ENCODE data around the gene SLC17A2. TPM values are rescaled to one million over a fixed set of nuclear protein-coding genes. Genes with fewer than 3 reads are reported as not detected.

Gene SLC17A2
- total RNA-seq, 1 donor: not detected

DNA sequence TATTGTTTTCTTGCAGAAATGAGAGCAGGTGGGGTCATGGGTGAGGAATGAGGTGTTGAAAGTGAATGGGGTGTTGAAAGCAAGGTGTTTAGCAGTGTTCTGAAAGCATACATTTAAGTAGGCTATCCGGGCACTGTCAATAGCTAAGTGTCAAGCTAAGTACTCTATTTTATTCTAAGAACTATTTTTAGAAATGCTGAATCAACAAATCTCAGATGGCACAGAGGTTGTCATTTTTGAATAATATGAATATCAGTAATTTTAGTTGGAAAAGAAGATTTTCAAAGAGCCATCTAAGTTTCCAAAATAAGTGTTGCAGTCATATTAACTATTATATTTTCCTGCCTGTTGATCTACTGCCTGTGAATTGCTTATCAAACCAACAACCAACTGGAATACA is 34.7 kb downstream of the SLC17A2 start:
- H3K79me2 ChIP-seq (ENCODE audit: insufficient read depth, low read length): no peaks in the 10 kb centered on the region
- DNase-seq (ENCODE audit: insufficient read length, low spot score, missing footprints): no peak
- no peaks in the 10 kb centered on the region for H3K4me1 ChIP-seq (ENCODE audit: insufficient read depth, low read length)
- no peaks in the 10 kb centered on the region for H4K20me1 ChIP-seq (ENCODE audit: insufficient read depth, low read length)
- H2AFZ ChIP-seq (ENCODE audit: low read length): no peak overlapping the region
- H3K9me3 ChIP-seq (ENCODE audit: low read depth, low read length): no peaks in the 10 kb centered on the region
- no peak overlapping the region for H3K4me3 ChIP-seq (ENCODE audit: insufficient read depth, low read length)
- no peak overlapping the region for H3K27ac ChIP-seq (ENCODE audit: low read depth, low read length)
- no peaks in the 10 kb centered on the region for H3K36me3 ChIP-seq (ENCODE audit: insufficient read depth, low read length)
- TF ChIP-seq, protein P1, sequence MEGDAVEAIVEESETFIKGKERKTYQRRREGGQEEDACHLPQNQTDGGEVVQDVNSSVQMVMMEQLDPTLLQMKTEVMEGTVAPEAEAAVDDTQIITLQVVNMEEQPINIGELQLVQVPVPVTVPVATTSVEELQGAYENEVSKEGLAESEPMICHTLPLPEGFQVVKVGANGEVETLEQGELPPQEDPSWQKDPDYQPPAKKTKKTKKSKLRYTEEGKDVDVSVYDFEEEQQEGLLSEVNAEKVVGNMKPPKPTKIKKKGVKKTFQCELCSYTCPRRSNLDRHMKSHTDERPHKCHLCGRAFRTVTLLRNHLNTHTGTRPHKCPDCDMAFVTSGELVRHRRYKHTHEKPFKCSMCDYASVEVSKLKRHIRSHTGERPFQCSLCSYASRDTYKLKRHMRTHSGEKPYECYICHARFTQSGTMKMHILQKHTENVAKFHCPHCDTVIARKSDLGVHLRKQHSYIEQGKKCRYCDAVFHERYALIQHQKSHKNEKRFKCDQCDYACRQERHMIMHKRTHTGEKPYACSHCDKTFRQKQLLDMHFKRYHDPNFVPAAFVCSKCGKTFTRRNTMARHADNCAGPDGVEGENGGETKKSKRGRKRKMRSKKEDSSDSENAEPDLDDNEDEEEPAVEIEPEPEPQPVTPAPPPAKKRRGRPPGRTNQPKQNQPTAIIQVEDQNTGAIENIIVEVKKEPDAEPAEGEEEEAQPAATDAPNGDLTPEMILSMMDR (IDR thresholded peaks at IDR 0.05; ENCODE audit: extremely low read depth, low read depth, low read length): no peak
- no peak overlapping the region for H3K4me2 ChIP-seq (ENCODE audit: insufficient read depth, low read length)
- no peaks in the 10 kb centered on the region for H3K27me3 ChIP-seq (ENCODE audit: insufficient read depth, low read length)

DNA sequence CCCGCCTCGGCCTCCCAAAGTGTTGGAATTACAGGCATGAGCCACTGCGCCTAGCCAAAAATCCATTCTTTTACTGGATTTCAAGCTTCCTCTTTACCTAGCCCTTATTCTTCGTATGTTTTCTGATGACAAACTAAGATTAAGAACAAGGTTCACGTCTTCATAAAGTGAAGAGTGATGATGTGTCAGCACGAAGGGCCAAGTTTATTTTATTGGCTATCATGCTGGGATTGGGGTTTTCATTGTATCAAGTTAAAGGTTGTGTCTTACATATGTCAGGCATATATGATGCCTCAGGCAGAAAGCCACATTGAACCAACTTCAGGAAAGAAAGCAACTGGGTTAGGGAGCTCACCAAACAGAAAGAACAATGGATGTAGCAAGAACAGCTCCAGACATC is 36.7 kb downstream of the SLC17A2 start:
- Histone ChIP-seq H3K4me3 (ENCODE audit: insufficient read depth, low read length) (no peak overlapping the region), H2AFZ (ENCODE audit: low read length) (no peak overlapping the region), H3K27me3 (ENCODE audit: insufficient read depth, low read length) (no peaks in the 10 kb centered on the region), H3K4me1 (ENCODE audit: insufficient read depth, low read length) (no peaks in the 10 kb centered on the region), H3K9me3 (ENCODE audit: low read depth, low read length) (no peaks in the 10 kb centered on the region), H4K20me1 (ENCODE audit: insufficient read depth, low read length) (no peaks in the 10 kb centered on the region), H3K27ac (ENCODE audit: low read depth, low read length) (no peak overlapping the region), H3K36me3 (ENCODE audit: insufficient read depth, low read length) (no peaks in the 10 kb centered on the region), H3K79me2 (ENCODE audit: insufficient read depth, low read length) (no peaks in the 10 kb centered on the region), H3K4me2 (ENCODE audit: insufficient read depth, low read length) (no peak overlapping the region)
- no peak for DNase-seq (ENCODE audit: insufficient read length, low spot score, missing footprints)
- TF ChIP-seq, protein P1 (IDR thresholded peaks at IDR 0.05; ENCODE audit: extremely low read depth, low read depth, low read length): no peak

DNA sequence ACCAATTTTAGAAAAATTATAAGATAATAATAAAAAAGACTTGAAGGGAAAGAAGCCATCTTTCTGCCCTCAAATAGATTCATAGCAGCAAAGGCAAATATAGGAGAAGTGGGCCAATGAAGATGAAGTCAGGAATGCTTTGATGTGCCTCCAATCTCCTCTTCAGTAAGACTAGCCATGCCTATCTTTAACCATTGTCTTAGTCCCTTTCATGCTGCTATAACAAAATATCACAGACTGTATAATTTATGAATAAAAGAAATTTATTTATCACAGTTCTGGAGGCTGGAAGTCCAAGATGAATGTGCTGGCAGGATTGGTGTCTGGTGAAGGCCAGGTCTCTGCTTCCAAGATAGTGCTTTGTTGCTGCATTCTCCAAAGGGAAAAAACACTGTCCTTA is 37.6 kb downstream of the SLC17A2 start:
- no peaks in the 10 kb centered on the region for H3K27me3 ChIP-seq (ENCODE audit: insufficient read depth, low read length)
- no peak overlapping the region for H3K4me2 ChIP-seq (ENCODE audit: insufficient read depth, low read length)
- H2AFZ ChIP-seq (ENCODE audit: low read length): no peak overlapping the region
- no peak overlapping the region for H3K27ac ChIP-seq (ENCODE audit: low read depth, low read length)
- H3K36me3 ChIP-seq (ENCODE audit: insufficient read depth, low read length): no peaks in the 10 kb centered on the region
- no peak overlapping the region for H3K4me3 ChIP-seq (ENCODE audit: insufficient read depth, low read length)
- DNase-seq (ENCODE audit: insufficient read length, low spot score, missing footprints): no peak
- TF ChIP-seq, protein P1 (IDR thresholded peaks at IDR 0.05; ENCODE audit: extremely low read depth, low read depth, low read length): no peak
- no peaks in the 10 kb centered on the region for H3K79me2 ChIP-seq (ENCODE audit: insufficient read depth, low read length)
- no peaks in the 10 kb centered on the region for H3K4me1 ChIP-seq (ENCODE audit: insufficient read depth, low read length)
- H3K9me3 ChIP-seq (ENCODE audit: low read depth, low read length): no peaks in the 10 kb centered on the region
- no peaks in the 10 kb centered on the region for H4K20me1 ChIP-seq (ENCODE audit: insufficient read depth, low read length)

DNA sequence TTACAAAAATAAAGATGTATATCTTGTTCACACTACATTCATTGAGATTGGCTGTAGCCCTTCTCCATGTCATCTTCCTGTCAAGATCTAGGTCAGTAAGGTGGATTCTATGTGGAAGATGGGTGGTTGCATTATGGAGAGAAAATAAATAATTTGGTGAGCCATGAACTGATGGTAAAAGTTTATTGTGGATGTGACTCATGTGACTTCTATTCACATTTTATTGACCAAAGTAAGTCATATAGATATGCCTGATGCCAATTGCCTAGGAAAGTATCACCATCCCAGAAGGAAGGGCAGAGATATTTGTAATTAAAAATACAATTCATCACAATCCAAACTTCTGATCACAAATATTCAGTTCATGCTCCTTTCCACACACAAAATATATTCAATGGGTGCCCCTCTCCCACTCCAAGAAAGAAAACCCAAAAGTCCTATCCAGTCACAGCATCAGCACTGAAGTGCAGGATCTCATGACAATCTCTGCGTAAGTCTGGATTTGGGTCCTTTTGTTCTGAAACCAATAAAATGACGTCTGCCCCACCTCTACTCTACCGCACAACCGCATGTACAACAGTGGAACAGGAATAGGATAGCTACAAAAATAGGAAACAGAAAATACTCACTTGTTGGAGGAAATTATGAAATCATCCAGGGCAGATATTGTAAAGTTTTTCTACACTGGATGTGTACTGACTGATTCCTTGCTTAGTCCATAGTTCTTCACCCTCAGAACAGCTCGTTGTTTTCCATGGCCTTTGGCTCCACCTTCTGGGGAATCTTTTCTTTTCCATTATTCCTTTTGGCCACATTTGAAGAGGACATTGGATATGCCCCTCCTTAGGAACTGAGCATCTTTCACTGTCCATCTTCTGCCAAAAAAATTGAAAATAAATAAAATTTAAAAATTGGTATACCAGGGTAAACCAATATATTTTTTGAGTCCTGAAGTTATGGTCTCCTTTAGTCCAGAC is 40.3 kb downstream of the SLC17A2 start:
- no peaks in the 10 kb centered on the region for H4K20me1 ChIP-seq (ENCODE audit: insufficient read depth, low read length)
- no peak overlapping the region for H3K4me2 ChIP-seq (ENCODE audit: insufficient read depth, low read length)
- H3K79me2 ChIP-seq (ENCODE audit: insufficient read depth, low read length): no peaks in the 10 kb centered on the region
- H3K4me1 ChIP-seq (ENCODE audit: insufficient read depth, low read length): no peaks in the 10 kb centered on the region
- TF ChIP-seq, protein P1 (IDR thresholded peaks at IDR 0.05; ENCODE audit: extremely low read depth, low read depth, low read length): peak; percentile 61
- no peak overlapping the region for H3K27ac ChIP-seq (ENCODE audit: low read depth, low read length)
- H3K27me3 ChIP-seq (ENCODE audit: insufficient read depth, low read length): no peaks in the 10 kb centered on the region
- H3K4me3 ChIP-seq (ENCODE audit: insufficient read depth, low read length): no peak overlapping the region
- H2AFZ ChIP-seq (ENCODE audit: low read length): no peak overlapping the region
- H3K36me3 ChIP-seq (ENCODE audit: insufficient read depth, low read length): no peaks in the 10 kb centered on the region
- no peaks in the 10 kb centered on the region for H3K9me3 ChIP-seq (ENCODE audit: low read depth, low read length)
- DNase-seq (ENCODE audit: insufficient read length, low spot score, missing footprints): peak; percentile 44
